Neural crest cell (in vitro differentiated cells): ENCODE results near the gene NINL. TPM values are rescaled to one million over a fixed set of nuclear protein-coding genes. Genes with fewer than 3 reads are reported as not detected.

Experiments used
- DNase-seq: peaks from one replicate; pipeline ENCODE4 v3.0.0; 2021; ENCODE audit warnings: low read depth, mixed read lengths, low spot score
- H3K27ac Mint-ChIP-seq: one replicate; pipeline ENCODE4 v1.8.0; 2021; ENCODE audit warnings: mild to moderate bottlenecking, mixed read lengths; ENCODE audit not compliant: unreplicated experiment
- H3K27me3 Mint-ChIP-seq: 2 replicates; pipeline ENCODE4 v1.8.0; 2021; ENCODE audit warnings: low read depth, mild to moderate bottlenecking, mixed read lengths
- H3K36me3 Mint-ChIP-seq: 2 replicates; pipeline ENCODE4 v1.8.0; 2021; ENCODE audit warnings: low read depth, mild to moderate bottlenecking, mixed read lengths
- H3K4me1 Mint-ChIP-seq: 2 replicates; pipeline ENCODE4 v1.8.0; 2021; ENCODE audit warnings: mixed read lengths
- H3K4me3 Mint-ChIP-seq: one replicate; pipeline ENCODE4 v1.8.0; 2021; ENCODE audit warnings: mild to moderate bottlenecking, mixed read lengths
- H3K9me3 Mint-ChIP-seq: 2 replicates; pipeline ENCODE4 v1.8.0; 2021; ENCODE audit warnings: mixed read lengths
- CTCF ChIP-seq: fragments of 200-600 bp; sonication (generic); conservative IDR thresholded peaks from 2 replicates; pipeline ENCODE4 v1.5.0; 2021; ENCODE audit warnings: antibody characterized with exemption, mild to moderate bottlenecking
- total RNA-seq: library from RNA; stranded (reverse); gene quantifications from 2 replicates; pipeline ENCODE4 v1.2.1, GENCODE V29; 2021

Gene NINL
- total RNA-seq, 1 donor from 2014 or later: 44.0 TPM

- Mint-ChIP-seq H3K36me3 (no peaks in the 10 kb centered on the region), H3K4me1 (no peaks in the 10 kb centered on the region), H3K27ac (no peak overlapping the region), H3K4me3 (no peak overlapping the region), H3K27me3 (no peaks in the 10 kb centered on the region), H3K9me3 (no peaks in the 10 kb centered on the region)
- TF ChIP-seq CTCF: no peak
- DNase-seq: no peak
Observed at GRCh38 chr20:25493137-25493536, 92.2 kb downstream of the NINL start.

GRCh38 chr20:25491446-25492038 is 93.8 kb downstream of the NINL start:
- Mint-ChIP-seq H3K27me3 (no peaks in the 10 kb centered on the region), H3K4me3 (no peak overlapping the region), H3K4me1 (no peaks in the 10 kb centered on the region), H3K27ac (peak overlapping the region; percentile 91), H3K36me3 (no peaks in the 10 kb centered on the region), H3K9me3 (no peaks in the 10 kb centered on the region)
- DNase-seq: no peak
- TF ChIP-seq CTCF: no peak

- no peak for DNase-seq
- peak overlapping the region; percentile 43 for H3K27ac Mint-ChIP-seq
- no peaks in the 10 kb centered on the region for H3K27me3 Mint-ChIP-seq
- no peaks in the 10 kb centered on the region for H3K4me1 Mint-ChIP-seq
- TF ChIP-seq CTCF: no peak
- no peaks in the 10 kb centered on the region for H3K9me3 Mint-ChIP-seq
- no peak overlapping the region for H3K4me3 Mint-ChIP-seq
- peaks cover 3% of the 10 kb centered on the region for H3K36me3 Mint-ChIP-seq
Observed at GRCh38 chr20:25490656-25491445, 94.5 kb downstream of the NINL start.

- peaks cover 3% of the 10 kb centered on the region for H3K36me3 Mint-ChIP-seq
- H3K27me3 Mint-ChIP-seq: no peaks in the 10 kb centered on the region
- TF ChIP-seq CTCF: no peak
- H3K27ac Mint-ChIP-seq: no peak overlapping the region
- no peak overlapping the region for H3K4me3 Mint-ChIP-seq
- H3K9me3 Mint-ChIP-seq: no peaks in the 10 kb centered on the region
- no peak for DNase-seq
- H3K4me1 Mint-ChIP-seq: no peaks in the 10 kb centered on the region
Observed at GRCh38 chr20:25489221-25489871, 96.0 kb downstream of the NINL start.

- no peak for TF ChIP-seq CTCF
- no peaks in the 10 kb centered on the region for H3K9me3 Mint-ChIP-seq
- H3K36me3 Mint-ChIP-seq: peaks cover 3% of the 10 kb centered on the region
- no peak overlapping the region for H3K4me3 Mint-ChIP-seq
- no peaks in the 10 kb centered on the region for H3K27me3 Mint-ChIP-seq
- no peak for DNase-seq
- no peak overlapping the region for H3K27ac Mint-ChIP-seq
- no peaks in the 10 kb centered on the region for H3K4me1 Mint-ChIP-seq
Observed at GRCh38 chr20:25487975-25488374, 97.4 kb downstream of the NINL start.
